Cerebellar nuclear complex (tissue), 1 donor: ENCODE measurements around the gene YAP1.
"Not testable (repeated sequence)": the region's sequence is repeated elsewhere in the genome, so short reads cannot be mapped to it uniquely, and the experiment has no call there.

Experiments used
- DNase-seq, 2 experiments: peaks; one replicate each; lab custom pipeline; 2025; lab: John Stamatoyannopoulos, UW

The YAP1 gene

GRCh38 chr11:102200325-102200724 lies 90.1 kb downstream of the YAP1 start:
- DNase-seq = not testable (repeated sequence)

- no peak for DNase-seq
Measured at GRCh38 chr11:102201776-102202175, 91.5 kb downstream of the YAP1 start.

- no peak for DNase-seq
Measured at GRCh38 chr11:102202972-102203371, 92.7 kb downstream of the YAP1 start.

DNA sequence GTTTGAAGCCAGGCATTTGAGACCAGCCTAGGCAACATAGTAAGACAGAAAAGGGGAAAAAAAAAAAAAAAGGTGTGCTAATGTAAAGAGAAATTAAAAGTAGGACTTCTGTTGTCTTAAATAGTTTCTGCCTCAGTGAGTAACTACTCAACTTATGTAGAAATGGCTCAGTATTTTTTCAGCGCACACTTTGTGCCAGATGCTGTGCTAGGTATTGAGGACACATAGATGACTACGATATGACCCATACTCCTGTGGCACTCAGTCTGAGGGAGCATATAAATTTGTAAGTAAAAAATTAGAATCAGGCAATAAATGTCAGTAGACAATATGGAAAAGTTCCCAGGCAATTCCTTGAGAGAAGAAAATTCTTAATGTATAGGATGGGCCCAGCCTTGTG lies 93.9 kb downstream of the YAP1 start:
- DNase-seq = no peak

DNA sequence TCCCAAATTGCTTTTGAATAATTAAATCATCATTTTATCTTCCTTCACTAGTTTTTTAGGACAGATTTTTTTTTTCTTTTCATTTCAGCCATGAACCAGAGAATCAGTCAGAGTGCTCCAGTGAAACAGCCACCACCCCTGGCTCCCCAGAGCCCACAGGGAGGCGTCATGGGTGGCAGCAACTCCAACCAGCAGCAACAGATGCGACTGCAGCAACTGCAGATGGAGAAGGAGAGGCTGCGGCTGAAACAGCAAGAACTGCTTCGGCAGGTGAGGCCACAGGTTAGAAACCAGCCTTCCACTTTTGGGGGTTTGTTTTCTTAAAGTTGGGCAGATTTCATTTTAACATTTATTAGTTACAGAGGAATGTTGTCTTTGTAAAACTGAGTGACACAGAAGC lies 95.6 kb downstream of the YAP1 start:
- no peak for DNase-seq

- no peak for DNase-seq
Measured at GRCh38 chr11:102208835-102209234, 98.6 kb downstream of the YAP1 start.

DNA sequence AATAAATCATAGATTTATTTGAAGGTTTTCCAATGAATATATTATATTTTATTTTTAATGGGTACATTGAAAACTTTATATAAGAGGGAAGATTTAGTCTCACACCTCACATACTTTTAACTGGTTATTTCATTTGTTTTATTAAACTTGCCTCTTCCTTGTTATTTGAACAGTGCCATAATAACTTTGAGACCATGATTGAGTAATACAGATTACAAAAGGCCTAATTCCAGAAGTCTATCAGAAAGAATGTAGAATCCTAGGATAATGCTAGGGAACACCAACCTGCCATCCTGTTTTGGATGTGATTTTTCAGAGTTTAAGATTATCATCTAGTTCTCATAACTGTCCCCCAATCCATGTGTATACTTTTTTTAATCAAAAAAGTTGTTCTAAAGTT lies 104.4 kb downstream of the YAP1 start:
- DNase-seq = no peak

DNA sequence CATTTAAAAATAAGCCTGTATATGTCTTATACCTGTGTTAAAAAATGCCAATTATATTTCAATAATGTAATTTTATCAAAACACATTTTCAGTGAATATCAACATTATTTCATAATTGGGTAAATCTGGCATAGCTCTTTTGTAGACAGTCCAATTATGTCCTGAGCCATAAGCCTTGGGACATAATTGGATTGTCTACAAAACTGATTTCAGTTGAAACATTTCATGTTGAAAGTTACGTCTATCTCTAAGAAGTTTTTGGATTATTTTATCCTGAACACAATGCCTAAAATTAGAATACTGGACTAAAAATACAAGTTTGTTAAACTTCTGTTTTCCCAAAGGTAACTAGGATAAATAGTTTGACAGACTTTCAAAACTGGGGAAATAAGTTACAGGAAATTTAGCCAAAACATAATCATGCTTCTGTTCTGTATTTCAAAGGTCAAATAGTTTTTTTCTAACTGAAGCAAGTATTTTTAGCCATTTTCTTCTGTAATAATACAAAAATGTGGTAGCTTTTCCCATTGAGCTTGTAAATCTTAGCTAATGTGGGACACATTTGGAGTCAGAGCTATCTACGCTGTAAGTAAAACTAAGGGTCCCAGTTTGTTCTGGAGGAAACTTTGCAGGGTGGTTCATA lies 106.3 kb downstream of the YAP1 start:
- no peak for DNase-seq

GRCh38 chr11:102220728-102221467 lies 110.7 kb downstream of the YAP1 start:
- DNase-seq = no peak

GRCh38 chr11:102223859-102224258 lies 113.6 kb downstream of the YAP1 start:
- DNase-seq = no peak

- no peak for DNase-seq
Measured at GRCh38 chr11:102225689-102226568, 115.7 kb downstream of the YAP1 start.

GRCh38 chr11:102226702-102227490 lies 116.6 kb downstream of the YAP1 start:
- DNase-seq = no peak

GRCh38 chr11:102229510-102230123 lies 119.4 kb downstream of the YAP1 start:
- DNase-seq = no peak

- DNase-seq = no peak
Measured at GRCh38 chr11:102230186-102230585, 119.9 kb downstream of the YAP1 start.

DNA sequence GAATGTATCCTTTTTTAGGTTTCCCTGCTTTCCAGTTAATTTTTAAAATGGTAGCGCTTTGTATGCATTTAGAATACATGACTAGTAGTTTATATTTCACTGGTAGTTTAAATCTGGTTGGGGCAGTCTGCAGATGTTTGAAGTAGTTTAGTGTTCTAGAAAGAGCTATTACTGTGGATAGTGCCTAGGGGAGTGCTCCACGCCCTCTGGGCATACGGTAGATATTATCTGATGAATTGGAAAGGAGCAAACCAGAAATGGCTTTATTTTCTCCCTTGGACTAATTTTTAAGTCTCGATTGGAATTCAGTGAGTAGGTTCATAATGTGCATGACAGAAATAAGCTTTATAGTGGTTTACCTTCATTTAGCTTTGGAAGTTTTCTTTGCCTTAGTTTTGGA lies 120.7 kb downstream of the YAP1 start:
- no peak for DNase-seq

GRCh38 chr11:102234779-102235439 lies 124.7 kb downstream of the YAP1 start:
- no peak for DNase-seq

GRCh38 chr11:102237096-102237735 lies 127.0 kb downstream of the YAP1 start:
- DNase-seq = no peak

DNA sequence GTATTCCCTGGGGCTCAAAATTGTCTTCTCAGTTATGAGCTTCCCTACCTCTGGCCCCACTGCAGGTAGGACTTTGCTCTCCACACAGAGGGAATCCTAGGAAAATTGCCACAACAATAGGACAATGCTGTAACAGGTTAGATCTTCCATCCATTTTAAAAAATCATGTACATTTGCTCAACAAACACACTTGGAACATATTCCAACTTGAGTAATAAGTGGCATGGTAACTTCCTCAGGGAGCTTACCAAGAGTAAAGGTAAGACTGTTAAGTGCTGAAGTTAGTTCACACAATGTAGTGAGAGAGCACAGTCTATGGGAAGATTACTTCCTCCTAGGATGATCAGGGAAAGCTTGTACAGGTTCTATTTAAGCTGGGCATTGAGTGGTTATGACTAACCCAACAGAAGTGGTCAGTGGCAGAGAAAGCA lies 128.2 kb downstream of the YAP1 start:
- DNase-seq = no peak

DNA sequence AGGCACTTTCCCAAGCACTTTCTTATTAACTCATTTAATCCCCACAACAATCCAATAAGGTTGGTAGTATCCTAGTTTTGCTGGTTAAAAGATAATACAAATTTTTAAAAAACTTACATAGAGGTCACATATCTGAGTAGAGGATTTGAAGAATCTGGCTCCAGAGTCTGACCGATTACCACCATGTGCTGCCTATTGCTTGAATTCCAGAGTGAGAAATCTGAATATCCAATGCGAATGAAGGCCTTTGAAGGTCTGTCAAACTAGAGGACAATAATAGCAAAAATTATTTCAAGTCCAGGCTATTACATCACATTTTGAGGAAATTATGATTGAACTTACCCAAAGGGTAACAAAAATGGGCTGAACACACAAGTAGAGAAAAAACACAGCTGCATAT lies 129.2 kb downstream of the YAP1 start:
- no peak for DNase-seq

DNA sequence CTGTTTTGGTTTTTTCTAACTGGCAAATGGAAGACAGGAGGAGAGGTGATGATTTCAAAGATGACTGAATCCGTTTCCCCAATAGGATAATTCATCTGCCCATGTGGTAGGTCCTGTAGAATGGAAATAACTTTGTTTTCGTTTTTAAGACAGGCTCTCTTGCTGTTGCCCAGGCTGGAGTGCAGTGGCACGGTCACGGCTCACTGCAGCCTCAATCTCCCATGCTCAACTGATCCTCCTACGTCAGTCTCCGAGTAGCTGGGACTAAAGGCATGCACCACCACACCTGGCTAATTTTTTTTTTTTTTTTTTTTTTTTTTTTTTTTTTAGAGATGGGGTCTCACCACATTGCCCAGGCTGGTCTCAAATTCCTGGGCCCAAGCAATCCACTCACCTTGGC lies 129.7 kb downstream of the YAP1 start:
- no peak for DNase-seq
